ENCODE results near the gene ACOX1.
A peak's percentile ranks its signal among the peaks of the same experiment; 100 is the strongest.

ACOX1 gene

GRCh38 chr17:75922963-75923874 lies 55.7 kb downstream of the ACOX1 start:
- H3K4me1 ChIP-seq, result peaks cover 38% of the 10 kb centered on the region
- TF ChIP-seq Cebpa-rat (IDR thresholded peaks at IDR 0.05), result no peak
- H3K4me3 ChIP-seq, result no peak overlapping the region
- no peaks in the 10 kb centered on the region for H4K20me1 ChIP-seq
- peak overlapping the region; percentile 74 for H3K4me2 ChIP-seq
- peak overlapping the region; percentile 72 for H3K27ac ChIP-seq
- H3K9me3 ChIP-seq, result no peaks in the 10 kb centered on the region
- H3K9ac ChIP-seq, result peak overlapping the region; percentile 63; the same call in 1 of the 2 replicates
- no peaks in the 10 kb centered on the region for H3K27me3 ChIP-seq
- H3K36me3 ChIP-seq, result peaks cover 11% of the 10 kb centered on the region; the same call in 1 of the 2 replicates

- H3K27me3 ChIP-seq, result no peaks in the 10 kb centered on the region
- peaks cover 47% of the 10 kb centered on the region for H3K4me1 ChIP-seq
- H3K4me3 ChIP-seq, result no peak overlapping the region
- peak overlapping the region; percentile 74 for H3K4me2 ChIP-seq
- no peaks in the 10 kb centered on the region for H3K9me3 ChIP-seq
- H3K27ac ChIP-seq, result peak overlapping the region; percentile 72
- no peak for TF ChIP-seq Cebpa-rat (IDR thresholded peaks at IDR 0.05)
- H4K20me1 ChIP-seq, result no peaks in the 10 kb centered on the region
- peaks cover 11% of the 10 kb centered on the region; the same call in 1 of the 2 replicates for H3K36me3 ChIP-seq
- H3K9ac ChIP-seq, result peak overlapping the region; percentile 63; the same call in 1 of the 2 replicates
These were observed 56.6 kb downstream of the ACOX1 start for GRCh38 chr17:75922173-75922961.

DNA sequence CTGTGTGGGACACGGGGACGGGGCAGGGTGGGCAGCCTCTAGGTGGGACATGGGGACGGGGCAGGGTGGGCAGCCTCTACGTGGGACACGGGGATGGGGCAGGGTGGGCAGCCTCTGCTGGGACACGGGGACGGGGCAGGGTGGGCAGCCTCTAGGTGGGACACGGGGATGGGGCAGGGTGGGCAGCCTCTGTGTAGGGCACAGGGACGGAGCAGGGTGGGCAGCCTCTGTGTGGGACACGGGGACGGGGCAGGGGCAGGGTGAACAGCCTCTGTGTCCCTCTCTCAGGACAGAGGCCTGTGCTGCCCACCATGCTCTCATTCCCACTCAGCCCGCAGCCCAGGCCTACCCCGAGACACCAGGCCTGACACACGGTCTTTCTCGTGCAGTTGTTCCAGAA lies 57.4 kb downstream of the ACOX1 start:
- 0 out of 2 replicates have a peak overlapping the region, but pooled peaks have one; percentile 46 for H3K27ac ChIP-seq
- no peaks in the 10 kb centered on the region for H3K9me3 ChIP-seq
- H3K4me3 ChIP-seq, result no peak overlapping the region
- no peak overlapping the region for H3K9ac ChIP-seq
- H3K4me2 ChIP-seq, result peak overlapping the region; percentile 74; the same call in 1 of the 2 replicates
- no peaks in the 10 kb centered on the region for H4K20me1 ChIP-seq
- no peak for TF ChIP-seq Cebpa-rat (IDR thresholded peaks at IDR 0.05)
- peaks cover 55% of the 10 kb centered on the region for H3K4me1 ChIP-seq
- no peaks in the 10 kb centered on the region for H3K27me3 ChIP-seq
- peaks cover 11% of the 10 kb centered on the region; the same call in 1 of the 2 replicates for H3K36me3 ChIP-seq

DNA sequence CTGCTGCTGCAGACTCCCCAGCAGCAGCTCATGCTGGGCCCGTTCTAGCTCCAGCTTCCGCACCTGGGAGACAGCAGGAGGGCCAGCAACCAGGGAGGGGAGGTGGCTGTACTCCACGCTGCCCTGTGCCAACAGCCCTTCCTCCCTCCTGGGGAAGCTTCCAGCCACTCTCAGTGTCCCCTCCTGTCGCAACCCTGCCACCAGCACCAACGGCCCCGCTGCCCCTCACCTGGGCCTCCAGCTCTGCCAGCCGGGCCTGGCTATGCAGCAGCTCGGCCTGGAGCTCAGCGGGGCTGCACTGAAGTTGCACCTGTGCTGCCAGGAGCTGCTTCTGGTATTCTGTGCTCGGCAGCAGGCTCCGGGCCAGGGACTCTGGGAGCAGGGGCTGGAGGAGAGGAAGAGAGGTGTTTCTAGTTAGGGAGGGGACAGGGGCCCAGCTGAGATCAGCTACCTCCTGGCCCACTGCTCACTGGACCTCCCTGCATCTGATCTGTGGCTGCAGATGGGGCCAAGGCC lies 58.9 kb downstream of the ACOX1 start:
- Histone ChIP-seq H3K4me1 (peaks cover 54% of the 10 kb centered on the region), H3K9ac (no peak overlapping the region), H3K27me3 (no peaks in the 10 kb centered on the region), H3K4me3 (no peak overlapping the region), H3K36me3 (peaks cover 7% of the 10 kb centered on the region; the same call in 1 of the 2 replicates), H3K9me3 (no peaks in the 10 kb centered on the region), H3K4me2 (no peak overlapping the region), H4K20me1 (no peaks in the 10 kb centered on the region), H3K27ac (no peak overlapping the region)
- no peak for TF ChIP-seq Cebpa-rat (IDR thresholded peaks at IDR 0.05)

GRCh38 chr17:75919611-75920010 lies 59.4 kb downstream of the ACOX1 start:
- Histone ChIP-seq H3K4me1 (peaks cover 50% of the 10 kb centered on the region), H3K9ac (no peak overlapping the region), H3K36me3 (peaks cover 10% of the 10 kb centered on the region; the same call in 1 of the 2 replicates), H3K9me3 (no peaks in the 10 kb centered on the region), H3K27me3 (no peaks in the 10 kb centered on the region), H3K4me2 (no peak overlapping the region), H3K27ac (no peak overlapping the region), H4K20me1 (no peaks in the 10 kb centered on the region), H3K4me3 (no peak overlapping the region)
- TF ChIP-seq Cebpa-rat (IDR thresholded peaks at IDR 0.05), result no peak

GRCh38 chr17:75917917-75918445 lies 61.0 kb downstream of the ACOX1 start:
- H3K36me3 ChIP-seq, result peaks cover 17% of the 10 kb centered on the region
- H3K9me3 ChIP-seq, result no peaks in the 10 kb centered on the region
- no peak for TF ChIP-seq Cebpa-rat (IDR thresholded peaks at IDR 0.05)
- H3K4me3 ChIP-seq, result no peak overlapping the region
- no peaks in the 10 kb centered on the region for H4K20me1 ChIP-seq
- peak overlapping the region; percentile 33; the same call in 1 of the 2 replicates for H3K27ac ChIP-seq
- H3K4me1 ChIP-seq, result peaks cover 34% of the 10 kb centered on the region
- no peaks in the 10 kb centered on the region for H3K27me3 ChIP-seq
- H3K4me2 ChIP-seq, result peak overlapping the region; percentile 27
- H3K9ac ChIP-seq, result no peak overlapping the region

DNA sequence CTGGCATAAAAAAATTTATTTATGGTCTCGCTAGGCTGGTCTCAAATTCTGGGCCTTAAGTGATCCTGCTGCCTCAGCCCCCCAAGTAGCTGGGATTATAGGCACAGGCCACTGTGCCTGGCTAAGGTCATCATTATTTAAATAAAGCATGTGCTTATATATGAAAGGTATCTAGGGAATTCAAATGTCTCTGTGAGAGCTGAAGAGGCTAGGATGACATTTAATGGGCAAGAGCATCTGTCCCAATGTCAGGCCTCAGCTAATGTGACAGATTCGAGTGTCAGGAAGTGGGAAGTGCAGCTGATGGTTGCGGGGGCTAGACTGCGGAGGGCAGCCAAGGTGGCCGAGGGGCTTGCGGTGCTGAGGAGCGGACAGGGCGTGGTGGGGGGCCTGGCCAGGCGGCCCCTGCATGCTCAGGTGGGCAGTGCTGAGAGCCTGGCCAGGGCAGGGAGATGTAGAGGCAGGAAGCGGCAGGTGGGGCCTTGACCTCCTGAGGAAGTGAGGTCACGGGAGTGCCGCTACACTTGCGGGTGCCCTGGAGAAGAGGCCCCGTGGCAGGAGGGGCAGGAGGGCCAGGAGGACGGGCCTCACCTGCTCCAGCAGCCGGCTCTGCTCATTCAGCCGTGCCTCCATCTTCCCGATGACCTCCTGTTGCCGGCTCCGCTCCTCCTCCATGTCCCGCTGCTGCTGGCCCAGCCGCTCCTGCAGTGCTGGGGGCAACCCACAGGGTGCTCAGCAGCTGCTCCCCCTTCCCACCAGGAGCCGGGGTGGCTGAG lies 61.6 kb downstream of the ACOX1 start:
- H3K4me1 ChIP-seq, result peaks cover 27% of the 10 kb centered on the region
- no peak overlapping the region for H3K9ac ChIP-seq
- no peaks in the 10 kb centered on the region for H4K20me1 ChIP-seq
- peak overlapping the region; percentile 33 for H3K27ac ChIP-seq
- H3K27me3 ChIP-seq, result no peaks in the 10 kb centered on the region
- TF ChIP-seq Cebpa-rat (IDR thresholded peaks at IDR 0.05), result no peak
- H3K9me3 ChIP-seq, result no peaks in the 10 kb centered on the region
- peak overlapping the region; percentile 27 for H3K4me2 ChIP-seq
- H3K36me3 ChIP-seq, result peaks cover 17% of the 10 kb centered on the region
- H3K4me3 ChIP-seq, result no peak overlapping the region

GRCh38 chr17:75915268-75915667 lies 63.7 kb downstream of the ACOX1 start:
- Histone ChIP-seq H3K4me2 (no peak overlapping the region), H3K4me1 (peaks cover 38% of the 10 kb centered on the region), H3K36me3 (peaks cover 22% of the 10 kb centered on the region), H4K20me1 (no peaks in the 10 kb centered on the region), H3K27me3 (no peaks in the 10 kb centered on the region), H3K9me3 (no peaks in the 10 kb centered on the region), H3K9ac (no peak overlapping the region), H3K27ac (no peak overlapping the region), H3K4me3 (no peak overlapping the region)
- no peak for TF ChIP-seq Cebpa-rat (IDR thresholded peaks at IDR 0.05)

Data from BLaER1 (cell line).